Upper lobe of left lung (tissue), 4 donors: ENCODE measurements around the gene RNF215.

Experiments used
- CTCF ChIP-seq, 6 experiments: fragments of 450-650 bp in 4 of 6; fragments of 200-600 bp in 2 of 6; sonication (generic) in 2 of 6; IDR thresholded peaks; one replicate each; pipeline ENCODE4 v1.5.1; 2016 to 2019; ENCODE audit warnings: antibody characterized with exemption in 6 of 6
- EP300 ChIP-seq, 4 donors: sonication (generic); formaldehyde crosslinking; IDR thresholded peaks; one replicate each; pipeline ENCODE4 v1.5.1; 2017; ENCODE audit warnings: antibody characterized with exemption in 4 of 4, control low read depth in 2 of 4
- POLR2A ChIP-seq, 4 donors: fragments of 450-650 bp; IDR thresholded peaks; one replicate each; pipeline ENCODE4 v1.5.1; 2016 to 2017; ENCODE audit warnings: antibody characterized with exemption in 4 of 4, mild to moderate bottlenecking in 2 of 4
- POLR2AphosphoS5 ChIP-seq, 2 donors: sonication (generic); formaldehyde crosslinking; IDR thresholded peaks; one replicate each; pipeline ENCODE4 v1.5.1; 2017; ENCODE audit warnings: antibody characterized with exemption in 2 of 2

- TF ChIP-seq CTCF (IDR thresholded peaks at IDR 0.05) = no peak
- TF ChIP-seq POLR2AphosphoS5 (IDR thresholded peaks at IDR 0.05) = peak; percentile 73 to 76
- peak in 1 of 4 donors; percentile 20 for TF ChIP-seq POLR2A (IDR thresholded peaks at IDR 0.05)
- peak in 2 of 4 donors; percentile 15 to 74 for TF ChIP-seq EP300 (IDR thresholded peaks at IDR 0.05)
These were observed 35.5 kb upstream of the RNF215 start for GRCh38 chr22:30422481-30423300.
